GM19193 (cell line): Measurements from ENCODE around the gene KCNMA1.

Experiments
- POLR2A ChIP-seq: IDR thresholded peaks from 4 replicates; pipeline ENCODE4 v1.6.1; 2011; ENCODE audit not compliant: insufficient read depth, insufficient read length; ENCODE audit errors: extremely low read depth

The KCNMA1 gene

DNA sequence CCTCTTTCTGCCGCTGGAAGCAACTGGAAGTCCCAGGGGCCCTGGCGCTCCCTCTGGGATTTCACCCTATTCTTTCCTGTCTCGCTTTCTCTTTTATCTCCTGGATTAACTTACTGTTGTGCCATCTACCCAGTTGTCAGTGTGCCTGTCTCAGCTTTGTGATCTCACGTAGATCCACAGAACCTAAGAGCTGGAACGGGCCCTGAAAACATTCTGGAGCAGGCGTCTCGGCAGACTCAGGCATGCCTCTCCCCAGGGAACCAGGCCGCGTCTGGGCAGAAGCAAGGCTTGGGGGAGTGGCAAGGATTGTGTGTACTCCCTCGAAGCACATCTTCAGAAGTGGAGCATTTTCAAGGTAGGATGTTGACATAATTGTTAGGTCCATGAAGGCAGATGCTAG is 87.2 kb downstream of the KCNMA1 start:
- TF ChIP-seq POLR2A = no peak

GRCh38 chr10:77548671-77549070 is 88.9 kb downstream of the KCNMA1 start:
- TF ChIP-seq POLR2A = no peak

GRCh38 chr10:77548157-77548556 is 89.5 kb downstream of the KCNMA1 start:
- TF ChIP-seq POLR2A = no peak

- no peak for TF ChIP-seq POLR2A
Observed at GRCh38 chr10:77547307-77548050, 90.1 kb downstream of the KCNMA1 start.

DNA sequence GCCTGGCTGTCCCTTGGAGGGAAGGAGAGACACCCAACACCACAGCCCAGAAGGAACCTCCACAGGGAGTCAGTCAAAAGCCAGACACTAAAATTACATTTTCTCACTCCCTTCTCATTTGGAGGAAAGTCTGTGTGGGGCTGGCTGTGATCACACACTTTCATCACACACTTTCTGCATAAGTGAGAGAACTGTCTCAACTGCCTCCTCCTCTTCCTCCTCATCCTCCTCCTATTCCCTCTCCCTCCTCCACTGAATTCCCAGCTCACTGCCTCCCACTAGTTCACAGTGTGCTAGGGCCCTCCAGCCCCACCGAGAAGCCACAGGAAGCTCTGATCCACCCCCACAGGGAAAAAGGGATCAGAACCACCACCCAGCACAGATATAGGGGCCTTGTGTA is 91.6 kb downstream of the KCNMA1 start:
- no peak for TF ChIP-seq POLR2A

GRCh38 chr10:77545585-77545984 is 92.0 kb downstream of the KCNMA1 start:
- no peak for TF ChIP-seq POLR2A

GRCh38 chr10:77544617-77545016 is 93.0 kb downstream of the KCNMA1 start:
- TF ChIP-seq POLR2A = no peak

- no peak for TF ChIP-seq POLR2A
Observed at GRCh38 chr10:77542710-77543259, 94.8 kb downstream of the KCNMA1 start.

DNA sequence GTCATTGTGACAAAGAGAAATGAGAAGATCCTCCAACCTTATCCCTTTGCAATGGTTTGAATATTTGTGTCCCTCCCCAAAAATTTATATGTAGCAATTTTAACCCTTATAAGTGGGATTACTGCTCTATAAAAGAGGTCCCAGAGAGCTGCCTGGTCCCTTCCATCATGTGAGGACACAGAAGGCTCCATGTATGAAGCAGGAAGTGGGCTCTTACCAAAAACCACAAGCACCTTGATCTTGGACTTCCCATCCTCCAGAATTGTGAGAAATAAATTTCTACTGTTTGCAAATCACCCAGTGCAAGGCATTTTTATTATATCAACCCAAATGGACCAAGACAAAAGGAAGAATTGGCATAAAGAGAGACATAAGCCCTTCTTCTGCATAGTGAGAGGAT is 95.7 kb downstream of the KCNMA1 start:
- no peak for TF ChIP-seq POLR2A

GRCh38 chr10:77541247-77541646 is 96.4 kb downstream of the KCNMA1 start:
- no peak for TF ChIP-seq POLR2A

- no peak for TF ChIP-seq POLR2A
Observed at GRCh38 chr10:77539147-77539935, 98.3 kb downstream of the KCNMA1 start.

- no peak for TF ChIP-seq POLR2A
Observed at GRCh38 chr10:77537720-77538373, 99.8 kb downstream of the KCNMA1 start.

DNA sequence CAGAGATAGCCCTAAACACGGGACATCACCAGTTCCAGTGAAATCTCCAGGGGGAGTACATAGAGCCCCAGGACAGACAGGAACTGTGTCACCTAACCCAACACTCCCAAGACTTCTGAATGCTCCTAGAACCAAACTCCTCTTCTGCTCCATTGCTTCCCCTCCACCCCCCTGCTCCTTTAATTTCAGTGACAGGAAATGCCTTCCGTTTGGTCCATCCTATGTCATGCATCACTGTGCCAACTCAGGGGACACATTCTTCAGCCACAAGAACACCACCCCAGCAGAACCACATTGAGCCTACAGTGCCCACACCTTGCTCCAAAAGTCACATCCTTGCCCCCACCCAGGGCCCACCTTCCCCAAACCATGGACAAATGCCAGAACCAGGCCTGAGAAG is 100.5 kb downstream of the KCNMA1 start:
- TF ChIP-seq POLR2A = no peak

DNA sequence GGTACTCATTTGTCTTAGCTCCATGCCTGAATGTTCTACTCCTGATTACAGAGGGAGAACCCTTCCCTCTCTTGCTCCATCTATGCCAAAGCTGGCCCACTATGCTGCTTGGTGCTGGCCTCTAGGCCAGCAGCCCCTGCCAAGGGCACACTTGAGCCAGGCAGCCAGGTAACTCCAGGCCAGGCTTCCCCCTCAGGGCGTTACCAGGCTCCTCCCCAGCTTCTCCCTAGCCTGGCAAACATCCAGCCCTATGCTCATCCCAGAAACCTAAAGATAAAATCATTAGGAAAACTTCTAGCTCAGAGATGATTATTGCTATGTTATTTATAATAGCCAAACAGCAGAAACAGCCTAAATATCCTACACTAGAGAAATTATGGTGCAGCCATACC is 103.7 kb downstream of the KCNMA1 start:
- no peak for TF ChIP-seq POLR2A

DNA sequence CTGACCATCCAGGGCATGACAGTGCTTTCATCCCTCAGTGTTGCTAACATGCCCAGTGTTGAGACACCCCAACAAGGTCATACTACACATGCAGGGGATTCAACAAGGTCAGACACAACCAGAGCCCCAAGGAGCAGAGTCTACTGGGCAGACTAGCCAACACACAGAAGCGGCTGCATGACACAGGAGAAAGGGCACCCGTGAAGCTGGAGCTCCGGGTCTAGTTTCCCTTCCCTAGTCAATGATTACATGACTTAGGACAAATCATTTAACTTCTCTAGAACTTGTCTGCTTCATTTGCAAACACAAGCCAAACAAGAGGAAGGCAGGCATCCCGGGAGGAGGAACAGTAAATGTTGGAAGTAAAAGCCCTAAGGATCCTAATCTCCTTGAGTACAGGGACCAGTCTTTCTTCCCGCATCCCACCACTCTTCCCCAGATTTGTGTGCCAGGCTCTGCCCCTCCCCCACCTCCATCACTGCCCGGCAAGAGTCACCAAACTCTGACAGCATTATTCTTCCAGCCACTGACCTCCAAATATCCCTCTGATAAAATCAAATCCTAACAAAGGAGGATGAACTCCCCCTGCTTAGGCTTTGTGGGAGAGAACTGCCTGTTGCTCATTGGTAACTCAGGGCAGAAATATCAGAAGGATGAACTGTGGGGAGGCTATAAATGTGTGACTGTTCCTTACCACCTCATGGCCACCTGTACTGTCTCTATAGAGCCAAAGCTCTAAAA is 104.3 kb downstream of the KCNMA1 start:
- TF ChIP-seq POLR2A = no peak
